Islet of Langerhans (tissue), 1 donor: Measurements from ENCODE around the gene HSD11B1L.
"Not testable (repeated sequence)": the region's sequence is repeated elsewhere in the genome, so short reads cannot be mapped to it uniquely, and the experiment has no call there.

ENCODE experiments used
- FAIRE-seq: peaks from one replicate; lab custom pipeline; 2011; peaks lifted over from hg19 to GRCh38; lab: Jason Lieb, UNC

Gene HSD11B1L

GRCh38 chr19:5687360-5688198 lies 6.8 kb downstream of the HSD11B1L start:
- no peak for FAIRE-seq

- FAIRE-seq: not testable (repeated sequence)
These were observed 7.5 kb downstream of the HSD11B1L start for GRCh38 chr19:5688262-5688881.

GRCh38 chr19:5690125-5690954 lies 9.5 kb downstream of the HSD11B1L start, which contains the start of gene RPL36:
Gene RPL36, plus strand, starts transcription at chr19:5690295. Its CDS starts 213 bp downstream, at chr19:5690508.
- FAIRE-seq: peak; percentile 41

- no peak for FAIRE-seq
These were observed 10.4 kb downstream of the HSD11B1L start for GRCh38 chr19:5690955-5691821.

- FAIRE-seq: no peak
These were observed 11.2 kb downstream of the HSD11B1L start for GRCh38 chr19:5691822-5692722.

GRCh38 chr19:5692723-5693194 lies 11.9 kb downstream of the HSD11B1L start:
- FAIRE-seq: no peak

GRCh38 chr19:5693195-5694166 lies 12.7 kb downstream of the HSD11B1L start:
- FAIRE-seq: no peak

- no peak for FAIRE-seq
These were observed 13.5 kb downstream of the HSD11B1L start for GRCh38 chr19:5694167-5694955.

- FAIRE-seq: no peak
These were observed 14.3 kb downstream of the HSD11B1L start for GRCh38 chr19:5694956-5695648.

GRCh38 chr19:5695649-5696195 lies 14.9 kb downstream of the HSD11B1L start:
- FAIRE-seq: no peak

- FAIRE-seq: no peak
These were observed 15.6 kb downstream of the HSD11B1L start for GRCh38 chr19:5696196-5697021.

GRCh38 chr19:5697022-5697889 lies 16.4 kb downstream of the HSD11B1L start:
- FAIRE-seq: no peak

- FAIRE-seq: no peak
These were observed 17.2 kb downstream of the HSD11B1L start for GRCh38 chr19:5697890-5698634.

- FAIRE-seq: no peak
These were observed 18.0 kb downstream of the HSD11B1L start for GRCh38 chr19:5698635-5699422.
